ENCODE data around the gene SYT17. TPM values are rescaled to one million over a fixed set of nuclear protein-coding genes. Genes with fewer than 3 reads are reported as not detected.

Gene SYT17
- total and polyA plus RNA-seq, 8 donors, result 2.9 to 37.1 (median 10.7) TPM

- no peak for TF ChIP-seq CTCF (IDR thresholded peaks at IDR 0.05)
- no peak for TF ChIP-seq POLR2AphosphoS5 (IDR thresholded peaks at IDR 0.05)
- no peak for TF ChIP-seq EP300 (IDR thresholded peaks at IDR 0.05)
- TF ChIP-seq POLR2A (IDR thresholded peaks at IDR 0.05), result no peak
- intact Hi-C loops (cut with DNase I; ENCODE audit: low total_unique reads), result no loop called here
- 51 to 71% (median 57%) methylated on average over 2 of the region's 2 CpGs for WGBS, 5 donors
- no peak overlapping the region for H3K27ac ChIP-seq
- no peak overlapping the region for H3K4me3 ChIP-seq
- H3K27me3 ChIP-seq, result no peaks in the 10 kb centered on the region
- no peaks in the 10 kb centered on the region for H3K36me3 ChIP-seq
- no peaks in the 10 kb centered on the region for H3K4me1 ChIP-seq
- no peaks in the 10 kb centered on the region for H3K9me3 ChIP-seq
- DNase-seq, result no peak
Observed at GRCh38 chr16:19304750-19305149, 136.7 kb downstream of the SYT17 start.

- no peak overlapping the region for H3K27ac ChIP-seq
- no peaks in the 10 kb centered on the region for H3K27me3 ChIP-seq
- DNase-seq, result no peak
- no peak for TF ChIP-seq POLR2A (IDR thresholded peaks at IDR 0.05)
- no peak for TF ChIP-seq POLR2AphosphoS5 (IDR thresholded peaks at IDR 0.05)
- TF ChIP-seq CTCF (IDR thresholded peaks at IDR 0.05), result no peak
- TF ChIP-seq EP300 (IDR thresholded peaks at IDR 0.05), result no peak
- no peak overlapping the region for H3K4me3 ChIP-seq
- 88 to 98% (median 90%) methylated on average over 2 of the region's 2 CpGs for WGBS, 5 donors
- no peaks in the 10 kb centered on the region for H3K9me3 ChIP-seq
- no peaks in the 10 kb centered on the region for H3K4me1 ChIP-seq
- intact Hi-C loops (cut with DNase I; ENCODE audit: low total_unique reads), result no loop called here
- H3K36me3 ChIP-seq, result no peaks in the 10 kb centered on the region
Observed at GRCh38 chr16:19305443-19305842, 137.4 kb downstream of the SYT17 start.

- H3K4me1 ChIP-seq, result no peaks in the 10 kb centered on the region
- WGBS, 5 donors, result 67 to 78% (median 71%) methylated on average over 5 to 8 of the region's 8 CpGs
- H3K36me3 ChIP-seq, result no peaks in the 10 kb centered on the region
- H3K4me3 ChIP-seq, result no peak overlapping the region
- no peak overlapping the region for H3K27ac ChIP-seq
- intact Hi-C loops (cut with DNase I; ENCODE audit: low total_unique reads), result no loop called here
- no peaks in the 10 kb centered on the region for H3K9me3 ChIP-seq
- DNase-seq, result no peak
- no peak for TF ChIP-seq POLR2AphosphoS5 (IDR thresholded peaks at IDR 0.05)
- TF ChIP-seq POLR2A (IDR thresholded peaks at IDR 0.05), result no peak
- TF ChIP-seq CTCF (IDR thresholded peaks at IDR 0.05), result no peak
- no peak for TF ChIP-seq EP300 (IDR thresholded peaks at IDR 0.05)
- H3K27me3 ChIP-seq, result no peaks in the 10 kb centered on the region
Observed at GRCh38 chr16:19307587-19308241, 139.7 kb downstream of the SYT17 start.

GRCh38 chr16:19308392-19308791 lies 140.4 kb downstream of the SYT17 start:
- intact Hi-C loops (cut with DNase I; ENCODE audit: low total_unique reads), result no loop called here
- H3K36me3 ChIP-seq, result no peaks in the 10 kb centered on the region
- 55 to 87% (median 68%) methylated on average over 1 of the region's 1 CpG for WGBS, 5 donors
- no peak for DNase-seq
- no peaks in the 10 kb centered on the region for H3K27me3 ChIP-seq
- no peaks in the 10 kb centered on the region for H3K4me1 ChIP-seq
- TF ChIP-seq POLR2A (IDR thresholded peaks at IDR 0.05) (no peak), POLR2AphosphoS5 (IDR thresholded peaks at IDR 0.05) (no peak), EP300 (IDR thresholded peaks at IDR 0.05) (no peak), CTCF (IDR thresholded peaks at IDR 0.05) (no peak)
- H3K27ac ChIP-seq, result no peak overlapping the region
- H3K4me3 ChIP-seq, result no peak overlapping the region
- no peaks in the 10 kb centered on the region for H3K9me3 ChIP-seq
